GM15510 (cell line): Measurements from ENCODE around the gene KPRP.

Experiments
- POLR2A ChIP-seq: IDR thresholded peaks from 3 replicates; pipeline ENCODE4 v1.6.1; 2011; ENCODE audit warnings: borderline replicate concordance; ENCODE audit not compliant: insufficient read length; ENCODE audit errors: extremely low read depth

KPRP gene

GRCh38 chr1:152811050-152811449, 53.2 kb downstream of the KPRP start:
- TF ChIP-seq POLR2A: no peak
